K562 treated with DMSO at 1 percent for 24 hours (cell line): ENCODE data around the gene PLCL1. TPM values are rescaled to one million over a fixed set of nuclear protein-coding genes. Genes with fewer than 3 reads are reported as not detected.

Experiments used
- total RNA-seq: library from RNA; unstranded; fragments of 300-600 nt; gene quantifications from 2 replicates; pipeline ENCODE4 v1.2.3, GENCODE V29; 2022; ENCODE audit warnings: low read depth; ENCODE audit not compliant: insufficient read depth

The PLCL1 gene
- 6.3 and 6.4 TPM in 2 replicates for total RNA-seq

DNA sequence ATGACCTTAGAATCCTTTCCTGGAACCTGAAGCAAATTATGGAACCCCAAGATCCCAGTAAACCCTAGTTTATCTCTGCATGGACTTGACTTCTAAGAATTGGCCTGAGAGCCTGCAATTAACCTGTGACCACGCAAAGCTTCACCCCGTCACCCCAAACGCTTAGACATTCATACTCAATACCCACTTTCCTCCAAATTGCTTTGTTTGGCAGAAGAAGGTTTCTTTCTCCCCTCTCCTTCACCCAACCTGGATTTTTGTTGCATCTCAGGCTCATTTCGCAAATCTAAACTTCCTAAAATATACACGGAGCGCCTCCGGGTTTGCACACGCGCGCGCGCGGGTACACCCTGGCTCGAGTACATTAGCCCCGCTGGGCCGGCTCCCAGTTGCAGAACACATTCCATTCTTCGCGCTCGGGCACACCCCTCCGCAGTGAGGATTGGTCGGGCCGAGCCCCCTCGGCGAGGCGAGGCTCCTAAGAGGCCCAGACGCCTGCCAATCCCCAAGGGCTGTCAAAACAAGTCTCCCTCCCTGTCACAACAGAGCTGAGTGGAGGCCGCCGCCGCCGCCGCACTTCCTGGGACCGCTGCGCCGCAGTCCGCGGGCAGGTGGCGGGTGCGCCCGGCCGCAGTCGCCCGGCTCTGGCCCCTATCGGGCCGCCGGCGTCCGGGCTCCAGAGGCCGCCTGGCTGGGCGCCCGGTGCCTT lies at the start of gene PLCL1:
PLCL1 (plus strand) TSS at position 545 of the 709 bp plus-strand sequence.

GRCh38 chr2:197784956-197785941 lies 19.1 kb upstream of the PLCL1 start, which contains the start of gene BOLL:
BOLL (minus strand) TSS chr2:197785319; CDS start chr2:197781850, 3,469 bp downstream.

Other genes with a start within 250 kb of the PLCL1 start
- 0.10 TPM in 1 of 2 replicates, not detected in the other for gene RFTN2, start 129.0 kb upstream of the PLCL1 start, total RNA-seq
- 6.9 and 7.1 TPM in 2 replicates for gene MARS2, start 99.2 kb upstream of the PLCL1 start, total RNA-seq
- gene BOLL, start 19.3 kb upstream of the PLCL1 start, total RNA-seq: not detected in 2 replicates